Ovary (tissue), 3 donors: ENCODE results near the gene NKAIN2.

Experiments used
- POLR2A ChIP-seq: fragments of 450-650 bp; IDR thresholded peaks from one replicate; pipeline ENCODE4 v1.6.1; 2017; ENCODE audit warnings: antibody characterized with exemption, mild to moderate bottlenecking, moderate library complexity
- TF ChIP-seq, protein P1 (sequence below), 3 donors: fragments of 450-650 bp in 2 of 3; fragments of 200-600 bp in 1 of 3; IDR thresholded peaks; one replicate each; pipeline versions ENCODE4 v1.5.1 to v1.8.0; 2016 to 2022; ENCODE audit warnings: antibody characterized with exemption in 3 of 3, mild to moderate bottlenecking in 1 of 3
- donor health status: DM: no; HTN: no; CAD: no.

DNA sequence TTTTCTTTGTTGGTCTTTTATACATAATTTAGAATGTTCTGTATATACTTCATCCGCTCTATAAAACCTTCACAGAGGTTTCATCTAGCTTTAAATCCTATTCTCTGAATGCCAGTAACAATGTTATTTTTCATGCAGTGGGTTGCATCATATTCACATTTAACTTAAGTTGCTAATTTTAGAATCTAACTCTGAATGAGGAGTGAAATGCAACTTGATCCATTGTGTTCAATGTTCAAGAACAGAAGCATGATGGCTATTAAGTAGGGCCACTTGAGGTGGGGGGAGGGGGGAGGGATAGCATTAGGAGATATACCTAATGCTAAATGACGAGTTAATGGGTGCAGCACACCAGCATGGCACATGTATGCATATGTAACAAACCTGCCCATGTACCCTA lies 224.5 kb downstream of the NKAIN2 start:
- TF ChIP-seq POLR2A: no peak
- TF ChIP-seq, protein P1, sequence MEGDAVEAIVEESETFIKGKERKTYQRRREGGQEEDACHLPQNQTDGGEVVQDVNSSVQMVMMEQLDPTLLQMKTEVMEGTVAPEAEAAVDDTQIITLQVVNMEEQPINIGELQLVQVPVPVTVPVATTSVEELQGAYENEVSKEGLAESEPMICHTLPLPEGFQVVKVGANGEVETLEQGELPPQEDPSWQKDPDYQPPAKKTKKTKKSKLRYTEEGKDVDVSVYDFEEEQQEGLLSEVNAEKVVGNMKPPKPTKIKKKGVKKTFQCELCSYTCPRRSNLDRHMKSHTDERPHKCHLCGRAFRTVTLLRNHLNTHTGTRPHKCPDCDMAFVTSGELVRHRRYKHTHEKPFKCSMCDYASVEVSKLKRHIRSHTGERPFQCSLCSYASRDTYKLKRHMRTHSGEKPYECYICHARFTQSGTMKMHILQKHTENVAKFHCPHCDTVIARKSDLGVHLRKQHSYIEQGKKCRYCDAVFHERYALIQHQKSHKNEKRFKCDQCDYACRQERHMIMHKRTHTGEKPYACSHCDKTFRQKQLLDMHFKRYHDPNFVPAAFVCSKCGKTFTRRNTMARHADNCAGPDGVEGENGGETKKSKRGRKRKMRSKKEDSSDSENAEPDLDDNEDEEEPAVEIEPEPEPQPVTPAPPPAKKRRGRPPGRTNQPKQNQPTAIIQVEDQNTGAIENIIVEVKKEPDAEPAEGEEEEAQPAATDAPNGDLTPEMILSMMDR (IDR thresholded peaks at IDR 0.05): no peak
